Natural killer cell treated with Interleukin-12 subunit alpha and Interleukin-12 subunit beta and Interleukin-15 and Interleukin-18, amount 100 ng/mL, for 72 hours (primary cell): ENCODE measurements around the gene FKBP5. TPM values are rescaled to one million over a fixed set of nuclear protein-coding genes. Genes with fewer than 3 reads are reported as not detected.
"Not testable (repeated sequence)": the region's sequence is repeated elsewhere in the genome, so short reads cannot be mapped to it uniquely, and the experiment has no call there.

Experiments used
- ATAC-seq, 2 donors: fragments of 150-1000 bp; cut with Tn5 transposase in 1 of 2; sonication (Bioruptor Pico), chemical (Tn5 transposase) in 1 of 2; 2 replicates each; pipeline ENCODE4 v1.10.0; 2021
- DNase-seq: peaks from one replicate; pipeline ENCODE4 v3.0.0; 2022; ENCODE audit warnings: low spot score
- H3K27ac Mint-ChIP-seq, 2 donors: 1 replicate in 1 of 2; 2 replicates in 1 of 2; pipeline ENCODE4 v1.8.0; 2022; ENCODE audit warnings: mixed read lengths in 2 of 2, mild to moderate bottlenecking in 1 of 2, moderate library complexity in 1 of 2
- H3K27me3 Mint-ChIP-seq, 2 donors: 1 replicate in 1 of 2; 2 replicates in 1 of 2; pipeline ENCODE4 v1.8.0; 2022; ENCODE audit warnings: mixed read lengths in 2 of 2
- H3K36me3 Mint-ChIP-seq: one replicate; pipeline ENCODE4 v1.8.0; 2022; ENCODE audit warnings: mixed read lengths
- H3K4me1 Mint-ChIP-seq, 2 donors: 1 replicate in 1 of 2; 2 replicates in 1 of 2; pipeline ENCODE4 v1.8.0; 2022; ENCODE audit warnings: low read depth in 2 of 2, mixed read lengths in 2 of 2, mild to moderate bottlenecking in 1 of 2
- H3K4me3 Mint-ChIP-seq: one replicate; pipeline ENCODE4 v1.8.0; 2022; ENCODE audit warnings: mixed read lengths
- H3K9me3 Mint-ChIP-seq: 2 replicates; pipeline ENCODE4 v1.8.0; 2022; ENCODE audit warnings: mixed read lengths
- total RNA-seq, 2 donors: library from RNA; stranded (reverse); gene quantifications; one replicate each; pipeline ENCODE4 v1.2.3, GENCODE V29; 2022

FKBP5 gene
- total RNA-seq, 2 donors from 2014 or later, result 14.1 to 32.5 TPM

- no peaks in the 10 kb centered on the region for H3K36me3 Mint-ChIP-seq
- H3K27me3 Mint-ChIP-seq, result no peaks in the 10 kb centered on the region
- no peak for ATAC-seq
- no peaks in the 10 kb centered on the region for H3K9me3 Mint-ChIP-seq
- no peak overlapping the region for H3K4me3 Mint-ChIP-seq
- no peak for DNase-seq
- no peak overlapping the region for H3K27ac Mint-ChIP-seq
- no peaks in the 10 kb centered on the region for H3K4me1 Mint-ChIP-seq
These were observed 5.7 kb upstream of the FKBP5 start for GRCh38 chr6:35694462-35694861.

- H3K4me3 Mint-ChIP-seq, result no peak overlapping the region
- H3K4me1 Mint-ChIP-seq, result peaks cover 11 to 16% of the 10 kb centered on the region in 2 donors
- DNase-seq, result no peak
- no peak overlapping the region for H3K27ac Mint-ChIP-seq
- no peak for ATAC-seq
- H3K9me3 Mint-ChIP-seq, result no peaks in the 10 kb centered on the region
- H3K27me3 Mint-ChIP-seq, result no peaks in the 10 kb centered on the region
- H3K36me3 Mint-ChIP-seq, result no peaks in the 10 kb centered on the region
These were observed 2.5 kb upstream of the FKBP5 start for GRCh38 chr6:35691027-35691824.

- Mint-ChIP-seq H3K4me1 (peaks cover 11 to 16% of the 10 kb centered on the region in 2 donors), H3K4me3 (no peak overlapping the region), H3K27ac (no peak overlapping the region), H3K36me3 (no peaks in the 10 kb centered on the region), H3K27me3 (no peaks in the 10 kb centered on the region), H3K9me3 (no peaks in the 10 kb centered on the region)
- DNase-seq (no peak), ATAC-seq (no peak)
These were observed 1.8 kb upstream of the FKBP5 start for GRCh38 chr6:35690484-35690883.

- H3K4me3 Mint-ChIP-seq, ATAC-seq, H3K36me3 Mint-ChIP-seq, H3K9me3 Mint-ChIP-seq, H3K27ac Mint-ChIP-seq, H3K27me3 Mint-ChIP-seq, DNase-seq: not testable (repeated sequence)
- peaks cover 11 to 16% of the 10 kb centered on the region in 2 donors for H3K4me1 Mint-ChIP-seq
These were observed 1.3 kb upstream of the FKBP5 start for GRCh38 chr6:35690006-35690405.

- peaks cover 11 to 16% of the 10 kb centered on the region in 2 donors for H3K4me1 Mint-ChIP-seq
- H3K9me3 Mint-ChIP-seq, result no peaks in the 10 kb centered on the region
- no peaks in the 10 kb centered on the region for H3K27me3 Mint-ChIP-seq
- H3K4me3 Mint-ChIP-seq, result peak overlapping the region; percentile 93
- H3K27ac Mint-ChIP-seq, result peak overlapping the region; percentile 58 to 86
- no peaks in the 10 kb centered on the region for H3K36me3 Mint-ChIP-seq
- DNase-seq (no peak), ATAC-seq (peak; percentile 34 to 47)
These were observed 784 bp downstream of the FKBP5 start for GRCh38 chr6:35687658-35688604.

GRCh38 chr6:35686873-35687555, 1.7 kb downstream of the FKBP5 start:
- H3K4me1 Mint-ChIP-seq, result peaks cover 11 to 19% of the 10 kb centered on the region in 2 donors
- H3K27ac Mint-ChIP-seq, result peak overlapping the region; percentile 58 to 86
- no peaks in the 10 kb centered on the region for H3K27me3 Mint-ChIP-seq
- H3K36me3 Mint-ChIP-seq, result no peaks in the 10 kb centered on the region
- peak overlapping the region; percentile 93 for H3K4me3 Mint-ChIP-seq
- DNase-seq (no peak), ATAC-seq (no peak)
- H3K9me3 Mint-ChIP-seq, result no peaks in the 10 kb centered on the region

- no peaks in the 10 kb centered on the region for H3K27me3 Mint-ChIP-seq
- H3K27ac Mint-ChIP-seq, result no peak overlapping the region
- ATAC-seq, result no peak
These were observed 2.3 kb downstream of the FKBP5 start for GRCh38 chr6:35686436-35686835.

GRCh38 chr6:35683267-35683666, 5.4 kb downstream of the FKBP5 start:
- Mint-ChIP-seq H3K27ac (no peak overlapping the region), H3K4me1 (peaks cover 10 to 28% of the 10 kb centered on the region in 2 donors), H3K9me3 (no peaks in the 10 kb centered on the region), H3K4me3 (no peak overlapping the region), H3K27me3 (no peaks in the 10 kb centered on the region), H3K36me3 (peaks cover 5% of the 10 kb centered on the region)
- ATAC-seq, result no peak
- DNase-seq, result no peak

More at GRCh38 chr6:35686436-35686835, 2.3 kb downstream of the FKBP5 start:
- Mint-ChIP-seq H3K36me3 (no peaks in the 10 kb centered on the region), H3K4me1 (peaks cover 11 to 25% of the 10 kb centered on the region in 2 donors), H3K9me3 (no peaks in the 10 kb centered on the region), H3K4me3 (peak overlapping the region; percentile 93)
- DNase-seq, result no peak

- H3K27me3 Mint-ChIP-seq, result no peaks in the 10 kb centered on the region
- no peak overlapping the region for H3K27ac Mint-ChIP-seq
- peaks cover 3 to 22% of the 10 kb centered on the region in 2 donors for H3K4me1 Mint-ChIP-seq
- DNase-seq (no peak), ATAC-seq (peak in 1 of 2 donors; percentile 51)
- no peak overlapping the region for H3K4me3 Mint-ChIP-seq
- peaks cover 5% of the 10 kb centered on the region for H3K36me3 Mint-ChIP-seq
- no peaks in the 10 kb centered on the region for H3K9me3 Mint-ChIP-seq
These were observed 7.4 kb downstream of the FKBP5 start for GRCh38 chr6:35681298-35681697.

GRCh38 chr6:35679399-35679798, 9.3 kb downstream of the FKBP5 start:
- Mint-ChIP-seq H3K36me3 (peaks cover 5% of the 10 kb centered on the region), H3K27ac (peak overlapping the region in 1 of 2 donors; percentile 41), H3K27me3 (no peaks in the 10 kb centered on the region), H3K4me1 (peaks cover 3 to 26% of the 10 kb centered on the region in 2 donors), H3K9me3 (no peaks in the 10 kb centered on the region), H3K4me3 (no peak overlapping the region)
- DNase-seq (no peak), ATAC-seq (no peak)

GRCh38 chr6:35678814-35679213, 9.9 kb downstream of the FKBP5 start:
- Mint-ChIP-seq H3K9me3 (no peaks in the 10 kb centered on the region), H3K27me3 (no peaks in the 10 kb centered on the region), H3K4me1 (peaks cover 5 to 32% of the 10 kb centered on the region in 2 donors), H3K4me3 (no peak overlapping the region), H3K27ac (no peak overlapping the region), H3K36me3 (peaks cover 5% of the 10 kb centered on the region)
- ATAC-seq, result no peak
- no peak for DNase-seq

GRCh38 chr6:35678021-35678654, 10.6 kb downstream of the FKBP5 start:
- H3K27ac Mint-ChIP-seq, result peak overlapping the region in 1 of 2 donors; percentile 0
- no peak for ATAC-seq
- no peak overlapping the region for H3K4me3 Mint-ChIP-seq
- H3K36me3 Mint-ChIP-seq, result peaks cover 5% of the 10 kb centered on the region
- no peaks in the 10 kb centered on the region for H3K27me3 Mint-ChIP-seq
- DNase-seq, result no peak
- H3K9me3 Mint-ChIP-seq, result no peaks in the 10 kb centered on the region
- peaks cover 6 to 34% of the 10 kb centered on the region in 2 donors for H3K4me1 Mint-ChIP-seq

GRCh38 chr6:35677456-35677855, 11.3 kb downstream of the FKBP5 start:
- no peak for ATAC-seq
- Mint-ChIP-seq H3K27me3 (no peaks in the 10 kb centered on the region), H3K9me3 (no peaks in the 10 kb centered on the region), H3K4me3 (no peak overlapping the region), H3K4me1 (peaks cover 9 to 34% of the 10 kb centered on the region in 2 donors), H3K27ac (peak overlapping the region in 1 of 2 donors; percentile 0), H3K36me3 (peaks cover 5% of the 10 kb centered on the region)
- DNase-seq, result no peak
